ENCODE data around the gene MSH6.
"Not testable (repeated sequence)": the region's sequence is repeated elsewhere in the genome, so short reads cannot be mapped to it uniquely, and the experiment has no call there.

MSH6 gene

GRCh38 chr2:47849368-47849767 is 66.4 kb downstream of the MSH6 start:
- TF ChIP-seq, protein P1, sequence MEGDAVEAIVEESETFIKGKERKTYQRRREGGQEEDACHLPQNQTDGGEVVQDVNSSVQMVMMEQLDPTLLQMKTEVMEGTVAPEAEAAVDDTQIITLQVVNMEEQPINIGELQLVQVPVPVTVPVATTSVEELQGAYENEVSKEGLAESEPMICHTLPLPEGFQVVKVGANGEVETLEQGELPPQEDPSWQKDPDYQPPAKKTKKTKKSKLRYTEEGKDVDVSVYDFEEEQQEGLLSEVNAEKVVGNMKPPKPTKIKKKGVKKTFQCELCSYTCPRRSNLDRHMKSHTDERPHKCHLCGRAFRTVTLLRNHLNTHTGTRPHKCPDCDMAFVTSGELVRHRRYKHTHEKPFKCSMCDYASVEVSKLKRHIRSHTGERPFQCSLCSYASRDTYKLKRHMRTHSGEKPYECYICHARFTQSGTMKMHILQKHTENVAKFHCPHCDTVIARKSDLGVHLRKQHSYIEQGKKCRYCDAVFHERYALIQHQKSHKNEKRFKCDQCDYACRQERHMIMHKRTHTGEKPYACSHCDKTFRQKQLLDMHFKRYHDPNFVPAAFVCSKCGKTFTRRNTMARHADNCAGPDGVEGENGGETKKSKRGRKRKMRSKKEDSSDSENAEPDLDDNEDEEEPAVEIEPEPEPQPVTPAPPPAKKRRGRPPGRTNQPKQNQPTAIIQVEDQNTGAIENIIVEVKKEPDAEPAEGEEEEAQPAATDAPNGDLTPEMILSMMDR (IDR thresholded peaks at IDR 0.05; ENCODE audit: borderline replicate concordance, extremely low read depth, low read length, poor library complexity, severe bottlenecking) = no peak
- TF ChIP-seq EZH2 (IDR thresholded peaks at IDR 0.05; ENCODE audit: borderline replicate concordance, low read depth, low read length, severe bottlenecking) = no peak
- H3K79me2 ChIP-seq (ENCODE audit: insufficient read depth, low read length) = peaks cover 99% of the 10 kb centered on the region
- H3K4me3 ChIP-seq (ENCODE audit: low read depth in 1 of 2, low read length in 2 of 2) = no peak overlapping the region
- H2AFZ ChIP-seq (ENCODE audit: low read depth, low read length) = no peak overlapping the region
- no peaks in the 10 kb centered on the region for H3K4me1 ChIP-seq (ENCODE audit: insufficient read depth, low read length)
- no peaks in the 10 kb centered on the region for H3K27me3 ChIP-seq (ENCODE audit: insufficient read depth, low read length, poor library complexity)
- no peak overlapping the region for H3K9ac ChIP-seq (ENCODE audit: low read depth, low read length)
- no peaks in the 10 kb centered on the region for H3K9me3 ChIP-seq (ENCODE audit: insufficient read depth, low read length, severe bottlenecking)
- peaks cover 46% of the 10 kb centered on the region for H4K20me1 ChIP-seq (ENCODE audit: insufficient read depth, low read length)
- H3K36me3 ChIP-seq (ENCODE audit: insufficient read depth, low read length) = peaks cover 12% of the 10 kb centered on the region
- no peak overlapping the region for H3K4me2 ChIP-seq (ENCODE audit: insufficient read depth, low read length)
- no peak for ATAC-seq (ENCODE audit: insufficient read depth, low read depth)
- no peak overlapping the region for H3K27ac ChIP-seq (ENCODE audit: low read length)
- DNase-seq = no peak

- no peak overlapping the region for H3K4me3 ChIP-seq (ENCODE audit: low read depth in 1 of 2, low read length in 2 of 2)
- ATAC-seq (ENCODE audit: insufficient read depth, low read depth) (no peak), DNase-seq (no peak)
- H3K79me2 ChIP-seq (ENCODE audit: insufficient read depth, low read length) = peaks cover 99% of the 10 kb centered on the region
- peaks cover 12% of the 10 kb centered on the region for H3K36me3 ChIP-seq (ENCODE audit: insufficient read depth, low read length)
- no peak overlapping the region for H3K9ac ChIP-seq (ENCODE audit: low read depth, low read length)
- no peak overlapping the region for H3K4me2 ChIP-seq (ENCODE audit: insufficient read depth, low read length)
- no peak overlapping the region for H3K27ac ChIP-seq (ENCODE audit: low read length)
- H3K4me1 ChIP-seq (ENCODE audit: insufficient read depth, low read length) = no peaks in the 10 kb centered on the region
- H4K20me1 ChIP-seq (ENCODE audit: insufficient read depth, low read length) = peaks cover 47% of the 10 kb centered on the region
- no peaks in the 10 kb centered on the region for H3K27me3 ChIP-seq (ENCODE audit: insufficient read depth, low read length, poor library complexity)
- TF ChIP-seq, protein P1 (IDR thresholded peaks at IDR 0.05; ENCODE audit: borderline replicate concordance, extremely low read depth, low read length, poor library complexity, severe bottlenecking) = no peak
- TF ChIP-seq EZH2 (IDR thresholded peaks at IDR 0.05; ENCODE audit: borderline replicate concordance, low read depth, low read length, severe bottlenecking) = no peak
- no peak overlapping the region for H2AFZ ChIP-seq (ENCODE audit: low read depth, low read length)
- H3K9me3 ChIP-seq (ENCODE audit: insufficient read depth, low read length, severe bottlenecking) = no peaks in the 10 kb centered on the region
These were observed 67.3 kb downstream of the MSH6 start for GRCh38 chr2:47850198-47850597.

DNA sequence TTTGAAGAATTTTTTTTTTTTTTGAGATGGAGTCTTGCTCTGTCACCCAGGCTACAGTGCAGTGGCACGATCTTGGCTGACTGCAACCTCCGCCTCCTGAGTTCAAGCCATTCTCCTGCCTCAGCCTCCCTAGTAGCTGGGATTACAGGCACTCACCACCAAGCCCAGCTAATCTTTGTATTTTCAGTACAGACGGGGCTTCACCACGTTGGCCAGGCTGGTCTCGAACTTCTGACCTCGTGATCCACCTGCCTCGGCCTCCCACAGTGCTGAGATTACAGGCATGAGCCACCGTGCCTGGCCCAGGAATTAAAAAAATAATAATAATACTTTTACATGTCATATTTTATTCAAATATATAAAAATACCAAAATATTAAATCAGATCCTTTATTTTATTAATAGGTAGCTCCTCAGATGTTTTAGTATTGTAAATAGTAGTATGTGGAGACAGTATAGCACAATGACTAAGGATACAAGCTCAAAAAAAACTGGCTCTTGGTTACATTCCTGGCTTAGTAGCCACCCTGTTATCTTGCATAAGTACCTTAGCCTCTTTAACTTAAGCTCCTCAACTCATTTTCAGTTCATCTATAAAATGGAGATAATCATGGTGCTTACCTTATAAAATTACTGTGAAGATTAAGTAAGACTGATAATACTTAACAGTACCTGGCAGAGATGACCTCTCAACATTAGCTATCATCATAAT is 70.3 kb downstream of the MSH6 start:
- H3K27me3 ChIP-seq (ENCODE audit: insufficient read depth, low read length, poor library complexity); H3K9ac ChIP-seq (ENCODE audit: low read depth, low read length); DNase-seq; H2AFZ ChIP-seq (ENCODE audit: low read depth, low read length); H3K4me2 ChIP-seq (ENCODE audit: insufficient read depth, low read length); H3K4me3 ChIP-seq (ENCODE audit: low read depth in 1 of 2, low read length in 2 of 2); ATAC-seq (ENCODE audit: insufficient read depth, low read depth); H3K27ac ChIP-seq (ENCODE audit: low read length); H3K36me3 ChIP-seq (ENCODE audit: insufficient read depth, low read length); H3K4me1 ChIP-seq (ENCODE audit: insufficient read depth, low read length); H3K9me3 ChIP-seq (ENCODE audit: insufficient read depth, low read length, severe bottlenecking): not testable (repeated sequence)
- Histone ChIP-seq H4K20me1 (ENCODE audit: insufficient read depth, low read length) (peaks cover 56% of the 10 kb centered on the region), H3K79me2 (ENCODE audit: insufficient read depth, low read length) (peaks cover 100% of the 10 kb centered on the region)
